OCI-LY7 (cell line): Measurements from ENCODE around the gene HOXC10.

ENCODE experiments used
- EZH2phosphoT487 ChIP-seq: fragments of 200-600 bp; sonication (generic); IDR thresholded peaks from 2 replicates; pipeline ENCODE4 v1.6.1; 2018; ENCODE audit warnings: low read depth, borderline replicate concordance, mild to moderate bottlenecking, mixed run types, antibody characterized with exemption, low read length, moderate library complexity, mixed read lengths
- TF ChIP-seq, protein P1 (sequence below): fragments of 200-600 bp; sonication (generic); conservative IDR thresholded peaks from 2 replicates; pipeline ENCODE4 v1.5.1; 2014; ENCODE audit warnings: mild to moderate bottlenecking, antibody characterized with exemption, low read length, moderate library complexity, mixed read lengths

DNA sequence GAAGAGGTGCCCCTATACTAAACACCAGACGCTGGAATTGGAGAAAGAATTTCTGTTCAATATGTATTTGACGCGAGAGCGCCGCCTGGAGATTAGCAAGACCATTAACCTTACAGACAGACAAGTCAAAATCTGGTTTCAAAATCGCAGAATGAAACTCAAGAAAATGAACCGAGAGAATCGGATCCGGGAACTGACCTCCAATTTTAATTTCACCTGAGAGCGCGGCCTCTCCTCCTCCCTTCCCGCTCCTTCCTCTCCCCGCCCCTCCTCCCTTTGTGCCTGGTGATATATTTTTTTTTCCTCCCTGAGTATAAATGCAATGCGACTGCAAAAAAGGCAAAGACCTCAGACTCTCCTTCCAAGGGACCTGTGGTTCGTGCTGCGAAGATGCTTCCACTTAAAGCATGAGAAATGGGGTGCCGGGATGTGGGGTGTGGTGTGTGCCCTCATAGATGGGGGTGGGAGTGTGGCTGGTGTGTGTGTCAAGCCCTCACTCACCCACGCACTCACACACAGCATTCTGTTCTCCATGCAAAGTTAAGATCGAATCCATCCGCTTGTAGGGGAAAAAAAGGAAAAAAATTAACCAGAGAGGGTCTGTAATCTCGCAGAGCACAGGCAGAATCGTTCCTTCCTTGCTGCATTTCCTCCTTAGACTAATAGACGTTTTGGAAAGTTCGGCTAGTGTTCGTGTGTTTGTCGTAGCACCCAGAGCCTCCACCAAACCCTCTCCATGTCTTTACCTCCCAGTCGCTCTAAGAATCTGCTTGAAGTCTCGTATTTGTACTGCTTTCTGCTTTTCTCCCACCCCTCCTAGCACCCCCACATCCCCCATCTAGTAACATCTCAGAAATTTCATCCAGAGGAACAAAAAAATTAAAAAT is 4.5 kb downstream of the HOXC10 start:
- TF ChIP-seq, protein P1, sequence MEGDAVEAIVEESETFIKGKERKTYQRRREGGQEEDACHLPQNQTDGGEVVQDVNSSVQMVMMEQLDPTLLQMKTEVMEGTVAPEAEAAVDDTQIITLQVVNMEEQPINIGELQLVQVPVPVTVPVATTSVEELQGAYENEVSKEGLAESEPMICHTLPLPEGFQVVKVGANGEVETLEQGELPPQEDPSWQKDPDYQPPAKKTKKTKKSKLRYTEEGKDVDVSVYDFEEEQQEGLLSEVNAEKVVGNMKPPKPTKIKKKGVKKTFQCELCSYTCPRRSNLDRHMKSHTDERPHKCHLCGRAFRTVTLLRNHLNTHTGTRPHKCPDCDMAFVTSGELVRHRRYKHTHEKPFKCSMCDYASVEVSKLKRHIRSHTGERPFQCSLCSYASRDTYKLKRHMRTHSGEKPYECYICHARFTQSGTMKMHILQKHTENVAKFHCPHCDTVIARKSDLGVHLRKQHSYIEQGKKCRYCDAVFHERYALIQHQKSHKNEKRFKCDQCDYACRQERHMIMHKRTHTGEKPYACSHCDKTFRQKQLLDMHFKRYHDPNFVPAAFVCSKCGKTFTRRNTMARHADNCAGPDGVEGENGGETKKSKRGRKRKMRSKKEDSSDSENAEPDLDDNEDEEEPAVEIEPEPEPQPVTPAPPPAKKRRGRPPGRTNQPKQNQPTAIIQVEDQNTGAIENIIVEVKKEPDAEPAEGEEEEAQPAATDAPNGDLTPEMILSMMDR: peak; percentile 92
- 0 out of 2 replicates have a peak, but pooled peaks have one; percentile 44 for TF ChIP-seq EZH2phosphoT487
